ENCODE results near the gene LDAF1. TPM values are rescaled to one million over a fixed set of nuclear protein-coding genes. Genes with fewer than 3 reads are reported as not detected.

Gene LDAF1
- total RNA-seq, 1 experiment from 2014 or later = 18.7 TPM

DNA sequence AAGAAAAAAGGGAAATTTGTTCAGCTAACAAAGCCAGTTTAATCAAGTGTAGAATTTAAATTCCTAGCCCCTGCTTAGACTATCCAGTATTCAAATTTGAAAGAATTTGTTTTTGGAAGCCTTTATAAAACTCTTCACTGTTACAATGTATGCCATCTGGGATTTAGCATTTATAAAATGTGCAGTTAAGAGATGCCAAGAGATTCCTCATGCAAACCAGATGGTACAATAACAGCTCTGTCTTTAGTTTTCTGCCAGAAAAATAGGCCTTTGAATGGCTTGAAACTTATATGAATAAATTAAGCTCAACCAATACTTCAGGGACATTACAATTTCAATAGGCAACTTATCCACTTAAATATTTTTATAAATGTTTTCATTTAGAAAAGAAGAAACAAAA is 68.3 kb downstream of the LDAF1 start:
- no peak overlapping the region for H3K56ac ChIP-seq (ENCODE audit: insufficient read length, low read depth, low read length)
- no peak overlapping the region for H3K4ac ChIP-seq (ENCODE audit: low read depth, low read length)
- no peak overlapping the region for H3K23ac ChIP-seq (ENCODE audit: insufficient read length, low read depth, low read length)
- H3K9me3 ChIP-seq (ENCODE audit: control insufficient read depth, low read depth, low read length) = no peaks in the 10 kb centered on the region
- H3K36me3 Mint-ChIP-seq (ENCODE audit: insufficient read depth in 1 of 3, low read depth in 3 of 3) = no peaks in the 10 kb centered on the region
- no peak overlapping the region for H2BK5ac ChIP-seq (ENCODE audit: insufficient read length, low read length)
- H3K14ac ChIP-seq (ENCODE audit: insufficient read depth, low read length) = no peak overlapping the region
- no peak overlapping the region for H4K91ac ChIP-seq (ENCODE audit: insufficient read length, low read depth, low read length)
- H3T11ph ChIP-seq (ENCODE audit: low read length) = no peak overlapping the region
- H3K79me1 ChIP-seq (ENCODE audit: insufficient read depth, low read depth, low read length, poor library complexity, severe bottlenecking) = no peaks in the 10 kb centered on the region
- no peak overlapping the region for H2BK20ac ChIP-seq (ENCODE audit: low read depth, low read length, poor library complexity, severe bottlenecking)
- no peak overlapping the region for H2AK5ac ChIP-seq (ENCODE audit: insufficient read length, low read length)
- no peak overlapping the region for H2AFZ ChIP-seq (ENCODE audit: low read length)
- H3K9ac ChIP-seq (ENCODE audit: extremely low read depth, insufficient read length, low read length) = no peak overlapping the region
- no peaks in the 10 kb centered on the region; the same call in 1 of the 2 replicates for H3K27me3 ChIP-seq (ENCODE audit: insufficient read depth, low read length)
- no peaks in the 10 kb centered on the region for H3K9me3 Mint-ChIP-seq
- H3K79me2 ChIP-seq (ENCODE audit: insufficient read depth, low read length) = no peaks in the 10 kb centered on the region
- H2BK12ac ChIP-seq (ENCODE audit: insufficient read length, low read depth, low read length) = no peak overlapping the region
- no peak overlapping the region for H4K5ac ChIP-seq (ENCODE audit: insufficient read length, low read depth, low read length)
- H3K27me3 Mint-ChIP-seq (ENCODE audit: low read depth) = peaks cover 13% of the 10 kb centered on the region
- no peak overlapping the region for H3K4me2 ChIP-seq (ENCODE audit: insufficient read depth, insufficient read length, low read length)
- H4K8ac ChIP-seq (replicated peaks; ENCODE audit: insufficient read length, low read depth, low read length) = no peak overlapping the region
- H3K18ac ChIP-seq (ENCODE audit: insufficient read length, low read depth, low read length) = no peak overlapping the region
- H3K4me1 ChIP-seq (ENCODE audit: insufficient read depth, low read length) = peaks cover 10% of the 10 kb centered on the region
- TF ChIP-seq, protein P1, sequence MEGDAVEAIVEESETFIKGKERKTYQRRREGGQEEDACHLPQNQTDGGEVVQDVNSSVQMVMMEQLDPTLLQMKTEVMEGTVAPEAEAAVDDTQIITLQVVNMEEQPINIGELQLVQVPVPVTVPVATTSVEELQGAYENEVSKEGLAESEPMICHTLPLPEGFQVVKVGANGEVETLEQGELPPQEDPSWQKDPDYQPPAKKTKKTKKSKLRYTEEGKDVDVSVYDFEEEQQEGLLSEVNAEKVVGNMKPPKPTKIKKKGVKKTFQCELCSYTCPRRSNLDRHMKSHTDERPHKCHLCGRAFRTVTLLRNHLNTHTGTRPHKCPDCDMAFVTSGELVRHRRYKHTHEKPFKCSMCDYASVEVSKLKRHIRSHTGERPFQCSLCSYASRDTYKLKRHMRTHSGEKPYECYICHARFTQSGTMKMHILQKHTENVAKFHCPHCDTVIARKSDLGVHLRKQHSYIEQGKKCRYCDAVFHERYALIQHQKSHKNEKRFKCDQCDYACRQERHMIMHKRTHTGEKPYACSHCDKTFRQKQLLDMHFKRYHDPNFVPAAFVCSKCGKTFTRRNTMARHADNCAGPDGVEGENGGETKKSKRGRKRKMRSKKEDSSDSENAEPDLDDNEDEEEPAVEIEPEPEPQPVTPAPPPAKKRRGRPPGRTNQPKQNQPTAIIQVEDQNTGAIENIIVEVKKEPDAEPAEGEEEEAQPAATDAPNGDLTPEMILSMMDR (conservative IDR thresholded peaks at IDR 0.05) = no peak
- H2BK15ac ChIP-seq (ENCODE audit: low read depth, low read length) = no peak overlapping the region
- no peak for DNase-seq
- no peak overlapping the region for H3K4me3 Mint-ChIP-seq
- no peak overlapping the region for H3K27ac Mint-ChIP-seq
- H2BK120ac ChIP-seq (ENCODE audit: low read depth, low read length, poor library complexity, severe bottlenecking) = no peak overlapping the region
- H3K4me1 Mint-ChIP-seq = peaks cover 26 to 32% of the 10 kb centered on the region in 2 experiments
- H4K20me1 ChIP-seq (ENCODE audit: control insufficient read depth, insufficient read depth, insufficient read length) = no peaks in the 10 kb centered on the region
- H3K23me2 ChIP-seq (ENCODE audit: insufficient read length, low read depth, low read length, poor library complexity, severe bottlenecking) = no peaks in the 10 kb centered on the region
- no peak overlapping the region for H3K27ac ChIP-seq (ENCODE audit: insufficient read length, low read depth, low read length)
